Breast epithelium (tissue), 4 donors: ENCODE results near the gene ADAMTSL3. TPM values are rescaled to one million over a fixed set of nuclear protein-coding genes. Genes with fewer than 3 reads are reported as not detected.
"Not testable (repeated sequence)": the region's sequence is repeated elsewhere in the genome, so short reads cannot be mapped to it uniquely, and the experiment has no call there.

Source experiments
- DNase-seq, 2 donors: peaks; one replicate each; pipeline ENCODE4 v3.0.0-alpha.2; 2019; ENCODE audit warnings: low spot score in 2 of 2
- H3K27ac ChIP-seq, 2 donors: fragments of 200-600 bp; sonication (generic) in 1 of 2; one replicate each; pipeline ENCODE4 v1.5.1; 2016 to 2019; ENCODE audit warnings: mild to moderate bottlenecking in 1 of 2
- H3K27me3 ChIP-seq, 2 donors: fragments of 200-600 bp; sonication (generic) in 1 of 2; one replicate each; pipeline versions ENCODE4 v1.5.1 to v1.6.0; 2017 to 2019; ENCODE audit warnings: control low read depth in 1 of 2, mild to moderate bottlenecking in 1 of 2
- H3K36me3 ChIP-seq: fragments of 200-600 bp; one replicate; pipeline ENCODE4 v1.5.1; 2019
- H3K4me1 ChIP-seq, 2 donors: fragments of 200-600 bp; sonication (generic); one replicate each; pipeline ENCODE4 v1.5.1; 2016 to 2019; ENCODE audit warnings: control low read depth in 1 of 2
- H3K4me3 ChIP-seq, 3 donors: fragments of 200-600 bp; sonication (generic); 1 replicate in 2 of 3; 2 replicates in 1 of 3; pipeline ENCODE4 v1.5.1; 2016 to 2019; ENCODE audit warnings: mild to moderate bottlenecking in 3 of 3, moderate library complexity in 2 of 3
- H3K9me3 ChIP-seq, 2 donors: fragments of 200-600 bp; sonication (generic) in 1 of 2; one replicate each; pipeline ENCODE4 v1.5.1; 2016 to 2019; ENCODE audit warnings: control low read depth in 1 of 2
- CTCF ChIP-seq, 3 donors: fragments of 450-650 bp; IDR thresholded peaks; one replicate each; pipeline ENCODE4 v1.5.1; 2016 to 2017; ENCODE audit warnings: antibody characterized with exemption in 3 of 3, mild to moderate bottlenecking in 3 of 3, moderate library complexity in 3 of 3
- POLR2A ChIP-seq: fragments of 450-650 bp; IDR thresholded peaks from one replicate; pipeline ENCODE4 v1.6.1; 2016; ENCODE audit warnings: antibody characterized with exemption, mild to moderate bottlenecking, moderate library complexity
- POLR2AphosphoS5 ChIP-seq, 3 donors: sonication (generic); formaldehyde crosslinking; IDR thresholded peaks; one replicate each; pipeline ENCODE4 v1.6.1; 2017; ENCODE audit warnings: antibody characterized with exemption in 3 of 3
- intact Hi-C: fragments of 100-400 bp; cut with DNase I; formaldehyde crosslinking; loops from one replicate; pipeline ENCODE4 v1.15.1; 2023; ENCODE audit warnings: low total_unique reads
- total RNA-seq, 3 donors: library from RNA; depleted of rRNA; stranded (reverse); fragments of >200 nt; gene quantifications; one replicate each; pipeline ENCODE4 v1.1.0, GENCODE V29; 2016

The ADAMTSL3 gene
- total RNA-seq, 3 donors from 2014 or later: 1.8 to 3.9 (median 2.7) TPM

GRCh38 chr15:83956887-83957286 is 303.0 kb downstream of the ADAMTSL3 start:
- no peak for TF ChIP-seq CTCF (IDR thresholded peaks at IDR 0.05)
- TF ChIP-seq POLR2A: no peak
- TF ChIP-seq POLR2AphosphoS5 (IDR thresholded peaks at IDR 0.05): no peak
- Histone ChIP-seq H3K4me1 (no peaks in the 10 kb centered on the region), H3K27me3 (no peaks in the 10 kb centered on the region), H3K36me3 (no peaks in the 10 kb centered on the region), H3K4me3 (no peak overlapping the region), H3K9me3 (no peaks in the 10 kb centered on the region), H3K27ac (no peak overlapping the region)
- intact Hi-C loops: no loop called here
- DNase-seq: no peak

- intact Hi-C loops: no loop called here
- Histone ChIP-seq H3K4me3 (no peak overlapping the region), H3K4me1 (no peaks in the 10 kb centered on the region), H3K9me3 (no peaks in the 10 kb centered on the region), H3K27ac (no peak overlapping the region), H3K36me3 (no peaks in the 10 kb centered on the region), H3K27me3 (no peaks in the 10 kb centered on the region)
- TF ChIP-seq POLR2AphosphoS5 (IDR thresholded peaks at IDR 0.05) (no peak), CTCF (IDR thresholded peaks at IDR 0.05) (no peak), POLR2A (no peak)
- DNase-seq: no peak
These were observed 305.6 kb downstream of the ADAMTSL3 start for GRCh38 chr15:83959477-83959876.

- Histone ChIP-seq H3K4me1 (no peaks in the 10 kb centered on the region), H3K27me3 (no peaks in the 10 kb centered on the region), H3K4me3 (no peak overlapping the region), H3K9me3 (no peaks in the 10 kb centered on the region), H3K27ac (no peak overlapping the region), H3K36me3 (no peaks in the 10 kb centered on the region)
- no peak for TF ChIP-seq CTCF (IDR thresholded peaks at IDR 0.05)
- TF ChIP-seq POLR2AphosphoS5 (IDR thresholded peaks at IDR 0.05): no peak
- TF ChIP-seq POLR2A: no peak
- no peak for DNase-seq
- intact Hi-C loops: no loop called here
These were observed 306.4 kb downstream of the ADAMTSL3 start for GRCh38 chr15:83960192-83960829.

GRCh38 chr15:83961311-83961710 is 307.4 kb downstream of the ADAMTSL3 start:
- DNase-seq: no peak
- Histone ChIP-seq H3K4me1 (no peaks in the 10 kb centered on the region), H3K27me3 (no peaks in the 10 kb centered on the region), H3K36me3 (no peaks in the 10 kb centered on the region), H3K9me3 (no peaks in the 10 kb centered on the region), H3K4me3 (no peak overlapping the region), H3K27ac (no peak overlapping the region)
- TF ChIP-seq CTCF (IDR thresholded peaks at IDR 0.05) (no peak), POLR2AphosphoS5 (IDR thresholded peaks at IDR 0.05) (no peak), POLR2A (no peak)
- intact Hi-C loops: no loop called here

- H3K9me3 ChIP-seq: peaks cover 5 to 13% of the 10 kb centered on the region in 2 donors
- DNase-seq, H3K36me3 ChIP-seq, H3K4me1 ChIP-seq, H3K27me3 ChIP-seq, intact Hi-C loops, H3K4me3 ChIP-seq, H3K27ac ChIP-seq: not testable (repeated sequence)
These were observed 311.0 kb downstream of the ADAMTSL3 start for GRCh38 chr15:83964967-83965366.
